T47D (cell line): ENCODE data around the gene H2BK1.
A peak's percentile ranks its signal among the peaks of the same experiment; 100 is the strongest.

Source experiments
- DNase-seq, 2 experiments: peaks; one replicate each; pipeline versions ENCODE4 v3.0.0 to v3.0.0-alpha.2; 2011 to 2012; ENCODE audit warnings: low read depth in 1 of 2, low spot score in 1 of 2
- JUND ChIP-seq: IDR thresholded peaks from 2 replicates; pipeline ENCODE4 v1.6.1; 2012; ENCODE audit warnings: low read depth
- in situ Hi-C: cut with HindIII; loops from 2 replicates; pipeline ENCODE4 v1.10.0; 2016; ENCODE audit warnings: low sequenced_read_pairs, low pct_unique_long_range_greater_than_20kb

Gene H2BK1

DNA sequence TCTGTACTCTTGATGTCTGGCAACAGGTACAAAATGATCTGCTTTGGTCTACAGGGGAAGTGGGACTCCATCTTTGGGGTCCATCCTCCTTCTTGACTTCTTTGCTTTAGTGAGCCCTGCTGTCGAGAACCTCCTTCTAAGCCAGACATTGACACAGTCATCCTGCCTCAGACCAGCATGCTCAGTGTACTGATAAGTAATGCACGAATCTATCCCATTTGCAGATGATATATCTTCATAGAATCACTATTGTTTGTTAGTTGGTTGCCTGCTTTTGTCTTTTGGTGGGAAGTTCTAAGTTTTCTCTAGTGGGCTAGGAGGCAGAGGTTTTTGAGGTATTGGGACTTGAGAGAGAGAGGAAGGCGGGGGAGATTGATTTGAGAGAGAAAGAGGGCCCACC, 8.9 kb downstream of the H2BK1 start:
- TF ChIP-seq JUND, result no peak
- no peak for DNase-seq
- in situ Hi-C loops, result no loop called here

GRCh38 chr7:151198945-151199848, 11.1 kb downstream of the H2BK1 start:
- in situ Hi-C loops, result no loop called here
- DNase-seq, result no peak
- TF ChIP-seq JUND, result no peak

DNA sequence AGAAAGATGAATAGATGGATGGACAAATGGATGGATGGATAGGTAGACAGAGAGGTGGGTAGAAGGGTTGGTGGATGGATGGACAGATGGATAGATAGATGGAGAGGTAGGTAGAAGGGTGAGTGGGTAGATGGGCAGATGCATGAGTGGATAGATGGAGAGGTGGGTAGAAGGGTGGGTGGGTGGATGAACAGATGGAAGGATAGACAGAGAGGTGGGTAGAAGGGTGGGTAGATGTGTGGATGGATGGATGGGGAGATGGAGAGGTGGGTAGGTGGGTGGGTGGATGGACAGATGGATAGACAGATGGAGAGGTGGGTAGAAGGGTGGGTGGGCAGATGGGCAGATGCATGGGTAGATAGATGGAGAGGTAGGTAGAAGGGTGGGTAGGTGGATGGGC, 12.4 kb downstream of the H2BK1 start:
- in situ Hi-C loops, result no loop called here
- no peak for TF ChIP-seq JUND
- DNase-seq, result no peak

- no peak for TF ChIP-seq JUND
- in situ Hi-C loops, result no loop called here
- DNase-seq, result no peak
These were observed 14.5 kb downstream of the H2BK1 start for GRCh38 chr7:151195616-151196450.

- in situ Hi-C loops, result no loop called here
- no peak for DNase-seq
- no peak for TF ChIP-seq JUND
These were observed 16.1 kb downstream of the H2BK1 start for GRCh38 chr7:151194188-151194587.

GRCh38 chr7:151193203-151193978, 16.9 kb downstream of the H2BK1 start:
- in situ Hi-C loops, result no loop called here
- no peak for TF ChIP-seq JUND
- peak in 1 of 2 experiments; percentile 20 for DNase-seq

DNA sequence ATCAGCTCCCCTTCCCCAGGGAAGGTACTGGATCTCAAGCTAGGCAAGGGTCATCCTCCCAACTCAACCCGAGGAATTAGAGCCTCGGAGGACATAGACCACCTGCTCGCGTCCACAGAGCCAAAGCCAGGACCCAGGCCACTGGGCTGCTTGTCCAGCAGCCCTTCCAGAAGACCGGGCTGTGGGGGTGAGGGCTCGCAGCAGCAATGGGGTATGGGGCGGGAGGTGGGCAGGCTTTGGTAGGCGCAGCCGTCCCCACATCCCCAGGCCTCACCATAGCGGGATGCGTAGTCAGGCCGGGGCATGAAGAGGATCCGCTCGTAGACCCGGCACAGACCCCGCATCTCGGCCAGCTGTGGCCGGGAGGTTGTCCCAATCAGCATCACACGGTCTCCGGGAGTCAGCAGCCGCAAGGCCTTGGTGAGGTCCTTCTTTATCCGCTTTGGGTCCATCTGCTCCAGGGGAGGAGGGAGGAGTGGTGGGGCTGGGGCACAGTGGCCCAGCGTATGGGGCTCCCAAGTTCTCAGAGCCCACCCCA, 18.2 kb downstream of the H2BK1 start:
- in situ Hi-C loops, result no loop called here
- no peak for TF ChIP-seq JUND
- no peak for DNase-seq

DNA sequence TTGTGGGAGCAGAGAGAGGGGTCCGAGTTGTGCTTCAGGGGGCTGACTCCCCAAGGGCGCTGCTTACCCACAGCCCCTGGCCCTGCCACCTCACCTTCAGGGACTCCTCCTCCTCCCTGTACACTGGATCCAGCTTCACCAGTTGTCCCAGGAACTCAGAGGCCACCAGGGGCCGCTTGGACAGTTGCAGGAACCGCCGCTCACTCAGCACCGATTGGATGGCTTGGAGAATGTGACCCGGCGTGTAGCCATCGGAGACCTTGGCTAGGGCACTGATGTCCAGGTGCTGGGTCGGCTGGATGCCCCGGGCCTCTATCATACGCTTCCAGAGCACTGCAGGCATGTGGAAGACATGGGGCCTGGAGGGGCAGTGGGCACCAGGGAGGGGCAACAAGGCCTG, 18.7 kb downstream of the H2BK1 start:
- no peak for DNase-seq
- TF ChIP-seq JUND, result no peak
- in situ Hi-C loops, result no loop called here

- DNase-seq, result no peak
- no peak for TF ChIP-seq JUND
- in situ Hi-C loops, result no loop called here
These were observed 21.2 kb downstream of the H2BK1 start for GRCh38 chr7:151189038-151189437.

DNA sequence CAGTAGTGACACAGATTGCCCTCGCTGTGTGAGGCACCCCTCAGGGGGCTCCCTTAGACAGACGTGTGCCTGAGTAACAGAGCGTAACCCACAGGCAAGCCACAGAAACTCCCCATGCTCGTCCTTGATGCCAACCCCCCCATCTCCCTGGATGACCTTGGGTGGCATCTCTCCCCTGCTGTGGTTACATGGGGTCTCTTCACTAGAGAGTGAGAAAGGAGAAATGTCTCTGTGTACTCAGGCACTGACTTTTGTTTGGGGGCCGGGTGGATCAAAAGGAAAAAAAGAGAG, 22.1 kb downstream of the H2BK1 start:
- DNase-seq, result no peak
- in situ Hi-C loops, result no loop called here
- TF ChIP-seq JUND, result no peak

- in situ Hi-C loops, result no loop called here
- no peak for DNase-seq
These were observed 22.7 kb downstream of the H2BK1 start for GRCh38 chr7:151187409-151188251.

More at GRCh38 chr7:151187409-151188251, 22.7 kb downstream of the H2BK1 start:
- TF ChIP-seq JUND, result no peak
